Activated CD4-positive, CD25-positive, alpha-beta regulatory T cell (primary cell): ENCODE results near the gene SSBP3.

Experiments
- DNase-seq, 4 experiments: peaks; one replicate each; lab custom pipeline; 2025; lab: John Stamatoyannopoulos, UW

SSBP3 gene

GRCh38 chr1:54371038-54371941 lies 34.9 kb downstream of the SSBP3 start:
- DNase-seq = no peak

DNA sequence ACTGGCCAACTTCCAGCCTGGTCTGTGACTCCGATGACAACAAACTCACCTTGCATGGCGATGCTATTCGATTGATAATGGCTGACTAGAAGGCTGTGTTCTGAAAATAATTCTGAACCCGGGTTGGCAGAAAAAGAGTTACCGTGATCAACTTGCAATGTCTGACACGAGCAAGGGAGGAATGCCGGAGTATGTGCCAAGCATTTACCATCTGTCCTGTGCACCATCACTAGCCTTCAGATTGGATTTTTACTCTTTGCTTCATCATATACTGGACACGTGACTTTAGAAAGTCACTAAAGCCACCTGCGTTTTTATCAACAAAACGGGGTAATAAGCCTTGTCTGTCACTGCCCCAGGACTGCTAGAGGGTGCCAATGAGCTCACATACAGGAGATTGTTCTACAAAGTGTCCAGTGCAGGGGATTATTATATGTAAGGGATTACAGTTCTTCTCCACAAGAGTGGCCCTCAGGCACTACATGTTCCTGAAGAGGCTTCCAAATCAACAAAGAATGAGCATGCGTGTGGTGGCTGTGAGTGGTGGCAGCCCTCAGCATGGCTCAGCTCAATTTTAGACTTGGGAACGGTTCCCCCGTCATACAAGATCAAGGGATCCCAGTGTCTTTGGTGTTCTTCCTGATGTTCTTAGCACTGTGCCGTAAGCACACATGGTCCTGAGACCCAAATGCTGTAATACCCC lies 35.8 kb downstream of the SSBP3 start:
- DNase-seq = no peak

- no peak for DNase-seq
These were observed 38.6 kb downstream of the SSBP3 start for GRCh38 chr1:54367613-54368012.

GRCh38 chr1:54365847-54366246 lies 40.3 kb downstream of the SSBP3 start:
- no peak for DNase-seq

- DNase-seq = no peak
These were observed 40.8 kb downstream of the SSBP3 start for GRCh38 chr1:54365398-54365797.

GRCh38 chr1:54364995-54365394 lies 41.2 kb downstream of the SSBP3 start:
- DNase-seq = no peak

- DNase-seq = no peak
These were observed 41.6 kb downstream of the SSBP3 start for GRCh38 chr1:54364582-54364981.

GRCh38 chr1:54363925-54364324 lies 42.3 kb downstream of the SSBP3 start:
- DNase-seq = no peak

- DNase-seq = no peak
These were observed 43.3 kb downstream of the SSBP3 start for GRCh38 chr1:54362881-54363340.

GRCh38 chr1:54361342-54361741 lies 44.9 kb downstream of the SSBP3 start:
- no peak for DNase-seq

DNA sequence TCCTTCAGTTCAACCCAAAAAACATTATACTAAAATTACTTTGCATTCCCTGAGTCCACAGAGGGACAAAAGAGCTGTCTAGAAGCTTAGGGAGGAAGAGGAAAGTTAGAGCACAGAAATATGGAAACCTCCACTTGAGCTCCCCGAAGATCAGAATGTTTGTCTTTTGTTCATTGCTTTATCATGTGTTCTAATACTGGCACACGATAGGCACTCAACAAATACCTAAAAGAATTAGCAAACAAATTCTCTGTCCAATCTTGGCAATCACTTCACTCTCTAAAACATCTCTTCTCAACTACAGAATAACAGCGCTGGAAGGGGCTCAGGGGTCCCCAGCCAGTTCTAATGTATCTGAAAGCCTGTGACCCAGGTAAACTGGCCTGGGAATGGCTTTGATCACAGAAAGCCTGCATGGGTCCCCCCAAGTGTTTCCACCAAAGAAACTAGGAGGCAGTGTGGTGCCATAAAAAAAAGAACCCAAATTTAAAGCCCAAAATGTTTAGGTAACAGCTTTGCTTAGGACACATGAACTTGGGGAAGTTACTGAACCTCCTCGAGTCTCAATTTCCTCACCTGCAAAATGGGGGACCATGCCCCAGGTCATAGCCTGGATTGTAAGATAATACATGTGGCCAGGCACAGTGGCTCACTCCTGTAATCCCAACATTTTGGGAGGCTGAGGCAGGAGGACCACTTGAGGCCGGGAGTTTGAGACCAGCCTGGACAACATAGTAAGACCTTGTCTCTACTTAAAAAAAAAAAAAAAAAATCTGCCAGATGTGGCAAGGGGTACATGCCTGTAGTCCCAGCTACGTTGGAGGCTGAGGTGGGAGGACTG lies 45.8 kb downstream of the SSBP3 start:
- DNase-seq = no peak

GRCh38 chr1:54359393-54360162 lies 46.6 kb downstream of the SSBP3 start:
- no peak for DNase-seq

GRCh38 chr1:54358503-54359168 lies 47.6 kb downstream of the SSBP3 start:
- DNase-seq = no peak

GRCh38 chr1:54357967-54358366 lies 48.2 kb downstream of the SSBP3 start:
- no peak for DNase-seq

- DNase-seq = no peak
These were observed 49.5 kb downstream of the SSBP3 start for GRCh38 chr1:54356680-54357147.

DNA sequence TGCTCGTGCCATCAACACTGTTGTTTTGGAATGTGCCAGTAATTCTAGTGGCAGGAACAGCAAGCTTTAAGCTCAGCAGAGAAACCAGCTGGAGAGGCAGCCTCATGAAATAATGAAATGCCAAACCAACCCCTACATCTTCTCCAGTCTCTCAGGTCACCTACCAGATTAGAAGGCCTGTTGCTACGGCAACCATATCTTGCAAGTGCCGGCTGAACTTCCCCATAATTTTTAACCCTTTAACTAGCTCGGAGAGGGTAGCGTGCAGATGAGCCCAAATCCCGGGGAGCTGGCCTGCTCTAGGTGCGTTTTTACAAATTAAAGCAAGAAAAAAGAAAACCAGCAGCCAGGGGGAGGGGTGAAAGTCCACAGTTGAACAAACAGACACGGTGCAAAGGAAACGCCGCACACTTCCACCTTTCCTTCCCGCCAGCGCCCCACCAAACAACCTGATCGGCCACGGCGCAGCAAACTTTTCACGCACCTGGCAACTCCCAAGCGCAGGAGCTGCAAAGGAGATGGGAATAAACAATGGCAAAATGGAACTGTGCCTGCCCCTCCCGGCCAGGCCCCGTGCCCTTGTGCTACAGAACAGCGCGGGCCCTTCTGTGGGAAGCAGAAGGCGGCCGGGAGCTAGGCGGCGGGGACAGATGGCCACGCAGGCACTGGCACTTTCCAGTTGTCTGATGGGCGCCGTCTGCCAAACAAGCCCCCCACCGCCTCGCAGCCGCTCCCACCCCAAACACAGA lies 50.1 kb downstream of the SSBP3 start:
- no peak for DNase-seq

DNA sequence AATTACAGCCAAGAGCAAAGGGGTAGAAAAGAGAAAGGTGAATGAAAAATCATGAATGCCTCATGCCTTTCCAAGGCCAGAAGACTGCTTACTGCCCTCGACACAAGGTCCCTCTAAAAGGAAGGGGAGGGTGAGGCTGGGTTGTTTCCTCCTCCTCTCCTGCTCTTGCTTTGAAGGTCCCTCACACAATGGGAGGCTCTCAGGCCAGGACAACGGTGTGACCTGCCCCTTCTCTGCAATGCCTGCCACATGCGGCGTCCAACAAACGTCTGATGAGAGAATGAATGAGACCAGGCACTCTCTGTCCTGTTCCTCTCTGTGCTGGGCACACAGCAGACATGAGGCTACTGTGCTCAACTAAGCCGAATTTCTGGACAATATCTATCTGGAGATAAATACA lies 51.3 kb downstream of the SSBP3 start:
- DNase-seq = no peak

- no peak for DNase-seq
These were observed 52.2 kb downstream of the SSBP3 start for GRCh38 chr1:54353959-54354358.

DNA sequence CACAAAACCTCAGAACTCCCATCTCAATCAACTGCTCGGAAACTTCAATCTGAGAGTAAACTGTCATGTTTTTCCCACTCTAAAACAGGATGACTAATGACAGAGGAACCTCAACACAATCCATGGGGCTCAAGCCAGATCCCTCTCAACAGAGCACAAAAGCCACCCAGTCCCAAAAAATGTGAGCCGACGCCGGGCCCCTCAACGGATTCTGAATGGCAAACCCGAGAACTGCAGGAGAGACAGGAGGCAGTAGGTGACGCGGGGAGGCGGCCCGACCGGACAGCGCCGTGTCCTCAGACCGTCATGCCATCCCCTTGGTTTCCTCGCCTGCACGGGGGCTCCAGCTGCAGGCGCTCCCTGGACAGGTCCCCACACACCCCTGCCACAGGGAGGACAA lies 53.4 kb downstream of the SSBP3 start:
- no peak for DNase-seq

DNA sequence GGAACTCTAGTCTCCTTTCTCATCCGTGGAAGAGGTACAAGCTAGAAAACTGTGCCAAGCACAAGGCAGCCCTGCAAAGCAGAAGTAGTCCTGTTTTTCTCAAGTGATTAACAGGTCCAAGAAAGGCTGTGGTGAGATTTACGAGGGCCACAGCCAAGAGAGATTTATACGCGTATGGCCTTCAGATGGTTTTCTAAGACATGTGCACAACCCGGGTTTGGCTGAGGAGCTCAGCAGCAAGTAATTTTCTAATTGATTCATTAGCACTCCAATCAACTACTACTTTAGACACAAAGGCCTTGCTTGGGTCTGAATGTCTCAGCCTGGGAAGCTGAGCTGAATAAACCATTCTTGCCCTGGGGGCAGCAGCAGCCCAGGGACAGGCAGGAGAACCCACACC lies 55.8 kb downstream of the SSBP3 start:
- DNase-seq = no peak
